Measurements from ENCODE around the gene TRAPPC3. TPM values are rescaled to one million over a fixed set of nuclear protein-coding genes. Genes with fewer than 3 reads are reported as not detected.

Gene TRAPPC3
- total and polyA plus RNA-seq, 9 of the 15 experiments (the other 6 are each of a cell fraction or from before 2014, with no cell fraction given), result 20.6 to 141 (median 112) TPM

GRCh38 chr1:36187800-36188593, 38.7 kb upstream of the TRAPPC3 start (continued):
- TF ChIP-seq, protein P1, sequence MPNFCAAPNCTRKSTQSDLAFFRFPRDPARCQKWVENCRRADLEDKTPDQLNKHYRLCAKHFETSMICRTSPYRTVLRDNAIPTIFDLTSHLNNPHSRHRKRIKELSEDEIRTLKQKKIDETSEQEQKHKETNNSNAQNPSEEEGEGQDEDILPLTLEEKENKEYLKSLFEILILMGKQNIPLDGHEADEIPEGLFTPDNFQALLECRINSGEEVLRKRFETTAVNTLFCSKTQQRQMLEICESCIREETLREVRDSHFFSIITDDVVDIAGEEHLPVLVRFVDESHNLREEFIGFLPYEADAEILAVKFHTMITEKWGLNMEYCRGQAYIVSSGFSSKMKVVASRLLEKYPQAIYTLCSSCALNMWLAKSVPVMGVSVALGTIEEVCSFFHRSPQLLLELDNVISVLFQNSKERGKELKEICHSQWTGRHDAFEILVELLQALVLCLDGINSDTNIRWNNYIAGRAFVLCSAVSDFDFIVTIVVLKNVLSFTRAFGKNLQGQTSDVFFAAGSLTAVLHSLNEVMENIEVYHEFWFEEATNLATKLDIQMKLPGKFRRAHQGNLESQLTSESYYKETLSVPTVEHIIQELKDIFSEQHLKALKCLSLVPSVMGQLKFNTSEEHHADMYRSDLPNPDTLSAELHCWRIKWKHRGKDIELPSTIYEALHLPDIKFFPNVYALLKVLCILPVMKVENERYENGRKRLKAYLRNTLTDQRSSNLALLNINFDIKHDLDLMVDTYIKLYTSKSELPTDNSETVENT (CRISPR knock-in tag; IDR thresholded peaks at IDR 0.05), result no peak
- TF ChIP-seq ESRRB (CRISPR knock-in tag; IDR thresholded peaks at IDR 0.05; ENCODE audit: borderline replicate concordance), result no peak
- no peak for TF ChIP-seq POU5F1 (IDR thresholded peaks at IDR 0.05; ENCODE audit: borderline replicate concordance, low read depth, low read length, partially characterized antibody)
- no peak for TF ChIP-seq KLF1 (tag; IDR thresholded peaks at IDR 0.05)
- TF ChIP-seq JUN (IDR thresholded peaks at IDR 0.05; ENCODE audit: borderline replicate concordance, low read depth, low read length), result peak; percentile 24; the same call in 1 of the 2 replicates
- TF ChIP-seq JUN (CRISPR knock-in tag; IDR thresholded peaks at IDR 0.05; ENCODE audit: borderline replicate concordance), result no peak
- TF ChIP-seq RERE (CRISPR knock-in tag; IDR thresholded peaks at IDR 0.05; ENCODE audit: borderline replicate concordance), result no peak
- TF ChIP-seq, protein P2, sequence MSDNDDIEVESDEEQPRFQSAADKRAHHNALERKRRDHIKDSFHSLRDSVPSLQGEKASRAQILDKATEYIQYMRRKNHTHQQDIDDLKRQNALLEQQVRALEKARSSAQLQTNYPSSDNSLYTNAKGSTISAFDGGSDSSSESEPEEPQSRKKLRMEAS (CRISPR knock-in tag; IDR thresholded peaks at IDR 0.05), result peak; percentile 68
- TF ChIP-seq SPI1 (IDR thresholded peaks at IDR 0.05; ENCODE audit: borderline replicate concordance, low read depth, low read length), result no peak
- TF ChIP-seq ZNF696 (CRISPR knock-in tag; conservative IDR thresholded peaks at IDR 0.05), result no peak
- no peak for TF ChIP-seq CBFA2T2 (conservative IDR thresholded peaks at IDR 0.05)
- TF ChIP-seq GATAD2A (IDR thresholded peaks at IDR 0.05), result no peak
- peak; percentile 52; the same call in 1 of the 2 replicates for TF ChIP-seq ZNF143 (CRISPR knock-in tag; IDR thresholded peaks at IDR 0.05)
- no peak for TF ChIP-seq SETDB1 (IDR thresholded peaks at IDR 0.05; ENCODE audit: low read length)
- TF ChIP-seq ZNF589 (CRISPR knock-in tag; IDR thresholded peaks at IDR 0.05; ENCODE audit: low read depth), result no peak
- TF ChIP-seq CBX8 (IDR thresholded peaks at IDR 0.05; ENCODE audit: borderline replicate concordance, extremely low read depth, low read depth, low read length, poor library complexity, severe bottlenecking), result no peak
- peak; percentile 97 to 99 for TF ChIP-seq RAD21 (CRISPR knock-in tag; conservative IDR thresholded peaks at IDR 0.05 in 1 of 2, IDR thresholded peaks at IDR 0.05 in 1 of 2)
- no peak for TF ChIP-seq GTF2A2 (tag; IDR thresholded peaks at IDR 0.05)
- TF ChIP-seq ZKSCAN3 (CRISPR knock-in tag; IDR thresholded peaks at IDR 0.05), result no peak
- TF ChIP-seq CBFB (CRISPR knock-in tag; IDR thresholded peaks at IDR 0.05), result no peak

All from K562 (cell line).